GM12878 (cell line): ENCODE measurements around the gene CDK11B. TPM values are rescaled to one million over a fixed set of nuclear protein-coding genes. Genes with fewer than 3 reads are reported as not detected.

Source experiments
- CREB1 ChIP-seq: IDR thresholded peaks from 2 replicates; pipeline ENCODE4 v1.6.1; 2012; ENCODE audit warnings: low read depth, mild to moderate bottlenecking, inconsistent platforms
- E4F1 ChIP-seq: fragments of 450-650 bp; IDR thresholded peaks from 2 replicates; pipeline ENCODE4 v1.6.1; 2018; ENCODE audit warnings: borderline replicate concordance, mild to moderate bottlenecking; ENCODE audit not compliant: partially characterized antibody
- ETV6 ChIP-seq, 2 experiments: fragments of 450-650 bp in 1 of 2; IDR thresholded peaks in 1 of 2; conservative IDR thresholded peaks in 1 of 2; 2 replicates each; pipeline ENCODE4 v1.6.1; 2014; ENCODE audit warnings: antibody characterized with exemption in 1 of 2, borderline replicate concordance in 1 of 2, low read depth in 1 of 2, mild to moderate bottlenecking in 1 of 2, moderate library complexity in 1 of 2
- HCFC1 ChIP-seq: fragments of 150-350 bp; IDR thresholded peaks from 2 replicates; pipeline ENCODE4 v1.6.1; 2014; ENCODE audit warnings: low read length
- IKZF1 ChIP-seq: fragments of 450-650 bp; conservative IDR thresholded peaks from 2 replicates; pipeline ENCODE4 v1.6.1; 2017; ENCODE audit warnings: antibody characterized with exemption, mild to moderate bottlenecking
- IRF4 ChIP-seq: IDR thresholded peaks from 2 replicates; pipeline ENCODE4 v1.6.1; 2011; ENCODE audit warnings: low read depth, low read length
- LARP7 ChIP-seq: fragments of 450-650 bp; IDR thresholded peaks from 2 replicates; pipeline ENCODE4 v1.6.1; 2017; ENCODE audit warnings: mild to moderate bottlenecking
- POU2F2 ChIP-seq: IDR thresholded peaks from 3 replicates; pipeline ENCODE4 v1.6.1; 2011; ENCODE audit warnings: low read depth, mild to moderate bottlenecking, low read length, borderline replicate concordance
- RFX5 ChIP-seq: IDR thresholded peaks from 2 replicates; pipeline ENCODE4 v1.6.1; 2011; ENCODE audit warnings: low read depth, low read length, improper control_type of control experiment
- RUNX3 ChIP-seq: IDR thresholded peaks from 2 replicates; pipeline ENCODE4 v1.6.1; 2012; ENCODE audit warnings: low read length, inconsistent platforms
- SMAD1 ChIP-seq: fragments of 450-650 bp; IDR thresholded peaks from 2 replicates; pipeline ENCODE4 v1.6.1; 2018; ENCODE audit warnings: mild to moderate bottlenecking, low read depth; ENCODE audit not compliant: partially characterized antibody
- SREBF1 ChIP-seq: IDR thresholded peaks from 2 replicates; pipeline ENCODE4 v1.6.1; 2012; ENCODE audit warnings: mild to moderate bottlenecking, low read length
- ZBTB4 ChIP-seq: fragments of 450-650 bp; formaldehyde crosslinking; IDR thresholded peaks from 2 replicates; pipeline ENCODE4 v1.4.0; 2022; ENCODE audit warnings: mild to moderate bottlenecking, moderate library complexity
- ZNF384 ChIP-seq: IDR thresholded peaks from 2 replicates; pipeline ENCODE4 v1.6.1; 2012; ENCODE audit warnings: low read depth, mild to moderate bottlenecking, low read length, improper control_type of control experiment, borderline replicate concordance
- polyA plus RNA-seq, 11 experiments: library from polyadenylated mRNA; depleted of rRNA in 4 of 11; unstranded in 6 of 11; stranded (reverse) in 5 of 11; fragments of >200 nt; fragmentation: Nextera tagmentation in 4 of 11; fragmentation: Illumina TruSeq in 1 of 11; extraction: Ambion mirVana in 4 of 11; extraction: Trizol in 1 of 11; gene quantifications; 1 replicate in 1 of 11; 2 replicates in 10 of 11; pipeline versions ENCODE4 v1.2.1 to v1.2.3, GENCODE V29; 2011 to 2016; ENCODE audit warnings: inconsistent platforms in 2 of 11, missing spikeins in 2 of 11, low read depth in 1 of 11
- total RNA-seq, 4 experiments: library from RNA; depleted of rRNA in 3 of 4; stranded (reverse); fragments of >200 nt in 3 of 4; fragmentation: Illumina TruSeq in 1 of 4; extraction: Trizol in 1 of 4; gene quantifications; 2 replicates each; pipeline versions ENCODE4 v1.2.1 to v1.2.3, GENCODE V29; 2013 to 2021
- TF ChIP-seq, protein P1 (sequence below): fragments of 450-650 bp; IDR thresholded peaks from 2 replicates; pipeline ENCODE4 v1.6.1; 2017; ENCODE audit warnings: low read depth, mild to moderate bottlenecking, moderate library complexity
- TF ChIP-seq, protein P2 (sequence below): fragments of 450-650 bp; IDR thresholded peaks from 2 replicates; pipeline ENCODE4 v1.6.1; 2017; ENCODE audit warnings: antibody characterized with exemption, mild to moderate bottlenecking, moderate library complexity

CDK11B gene
- total and polyA plus RNA-seq, 10 of the 15 experiments (the other 5 are each of a cell fraction or from before 2014, with no cell fraction given): 3.2 to 30.9 (median 18.0) TPM

- TF ChIP-seq POU2F2 (no peak), RUNX3 (no peak), SREBF1 (no peak), SMAD1 (peak; percentile 57), ZBTB4 (CRISPR knock-in tag) (no peak), RFX5 (peak; percentile 96), IRF4 (no peak), E4F1 (peak; percentile 40), ETV6 (conservative IDR thresholded peaks at IDR 0.05 in 1 of 2, IDR thresholded peaks at IDR 0.05 in 1 of 2; ENCODE audit: borderline replicate concordance in 1 of 2, low read depth in 1 of 2) (no peak), ZNF384 (no peak), HCFC1 (peak; percentile 82), LARP7 (peak; percentile 93), CREB1 (peak; percentile 98), IKZF1 (peak; percentile 95)
- TF ChIP-seq, protein P1, sequence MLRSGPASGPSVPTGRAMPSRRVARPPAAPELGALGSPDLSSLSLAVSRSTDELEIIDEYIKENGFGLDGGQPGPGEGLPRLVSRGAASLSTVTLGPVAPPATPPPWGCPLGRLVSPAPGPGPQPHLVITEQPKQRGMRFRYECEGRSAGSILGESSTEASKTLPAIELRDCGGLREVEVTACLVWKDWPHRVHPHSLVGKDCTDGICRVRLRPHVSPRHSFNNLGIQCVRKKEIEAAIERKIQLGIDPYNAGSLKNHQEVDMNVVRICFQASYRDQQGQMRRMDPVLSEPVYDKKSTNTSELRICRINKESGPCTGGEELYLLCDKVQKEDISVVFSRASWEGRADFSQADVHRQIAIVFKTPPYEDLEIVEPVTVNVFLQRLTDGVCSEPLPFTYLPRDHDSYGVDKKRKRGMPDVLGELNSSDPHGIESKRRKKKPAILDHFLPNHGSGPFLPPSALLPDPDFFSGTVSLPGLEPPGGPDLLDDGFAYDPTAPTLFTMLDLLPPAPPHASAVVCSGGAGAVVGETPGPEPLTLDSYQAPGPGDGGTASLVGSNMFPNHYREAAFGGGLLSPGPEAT: no peak
- TF ChIP-seq, protein P2, sequence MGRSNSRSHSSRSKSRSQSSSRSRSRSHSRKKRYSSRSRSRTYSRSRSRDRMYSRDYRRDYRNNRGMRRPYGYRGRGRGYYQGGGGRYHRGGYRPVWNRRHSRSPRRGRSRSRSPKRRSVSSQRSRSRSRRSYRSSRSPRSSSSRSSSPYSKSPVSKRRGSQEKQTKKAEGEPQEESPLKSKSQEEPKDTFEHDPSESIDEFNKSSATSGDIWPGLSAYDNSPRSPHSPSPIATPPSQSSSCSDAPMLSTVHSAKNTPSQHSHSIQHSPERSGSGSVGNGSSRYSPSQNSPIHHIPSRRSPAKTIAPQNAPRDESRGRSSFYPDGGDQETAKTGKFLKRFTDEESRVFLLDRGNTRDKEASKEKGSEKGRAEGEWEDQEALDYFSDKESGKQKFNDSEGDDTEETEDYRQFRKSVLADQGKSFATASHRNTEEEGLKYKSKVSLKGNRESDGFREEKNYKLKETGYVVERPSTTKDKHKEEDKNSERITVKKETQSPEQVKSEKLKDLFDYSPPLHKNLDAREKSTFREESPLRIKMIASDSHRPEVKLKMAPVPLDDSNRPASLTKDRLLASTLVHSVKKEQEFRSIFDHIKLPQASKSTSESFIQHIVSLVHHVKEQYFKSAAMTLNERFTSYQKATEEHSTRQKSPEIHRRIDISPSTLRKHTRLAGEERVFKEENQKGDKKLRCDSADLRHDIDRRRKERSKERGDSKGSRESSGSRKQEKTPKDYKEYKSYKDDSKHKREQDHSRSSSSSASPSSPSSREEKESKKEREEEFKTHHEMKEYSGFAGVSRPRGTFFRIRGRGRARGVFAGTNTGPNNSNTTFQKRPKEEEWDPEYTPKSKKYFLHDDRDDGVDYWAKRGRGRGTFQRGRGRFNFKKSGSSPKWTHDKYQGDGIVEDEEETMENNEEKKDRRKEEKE: no peak
Observed at GRCh38 chr1:1615256-1616044, 43.4 kb downstream of the CDK11B start, which contains the start of gene MIB2 (continued).
